PFSK-1 (cell line): ENCODE data around the gene AKAP1.

Experiments
- POLR2AphosphoS5 ChIP-seq: IDR thresholded peaks from 2 replicates; pipeline ENCODE4 v1.6.1; 2012; ENCODE audit warnings: low read depth, mild to moderate bottlenecking, control low read depth, low read length, moderate library complexity
- REST ChIP-seq, 2 experiments: IDR thresholded peaks; 2 replicates each; pipeline versions ENCODE4 v1.6.1 to v1.8.0; 2011 to 2012; ENCODE audit warnings: low read depth in 2 of 2, low read length in 2 of 2, control low read depth in 1 of 2, inconsistent platforms in 1 of 2, mild to moderate bottlenecking in 1 of 2, moderate library complexity in 1 of 2; ENCODE audit not compliant: insufficient read depth in 1 of 2

GRCh38 chr17:57088298-57088697, 3.3 kb downstream of the AKAP1 start:
- TF ChIP-seq REST (IDR thresholded peaks at IDR 0.05; ENCODE audit: insufficient read depth in 1 of 2, low read depth in 2 of 2, low read length in 2 of 2) (no peak), POLR2AphosphoS5 (no peak)
